Astrocyte (in vitro differentiated cells and primary cell): ENCODE results near the gene ADARB2.

Experiments used
- CTCF ChIP-seq: IDR thresholded peaks from 2 replicates; pipeline ENCODE4 v1.5.1; 2011; ENCODE audit warnings: low read depth, mild to moderate bottlenecking, inconsistent platforms, low read length, moderate library complexity; ENCODE audit not compliant: insufficient read depth
- EZH2 ChIP-seq: IDR thresholded peaks from 2 replicates; pipeline ENCODE4 v1.6.1; 2012; ENCODE audit warnings: mild to moderate bottlenecking, low read length, inconsistent platforms; ENCODE audit not compliant: insufficient read depth

- TF ChIP-seq EZH2 (no peak), CTCF (no peak)
Observed at GRCh38 chr10:1544209-1544673, 193.1 kb downstream of the ADARB2 start.
